ENCODE results near the gene APOA1. TPM values are rescaled to one million over a fixed set of nuclear protein-coding genes. Genes with fewer than 3 reads are reported as not detected.
A peak's percentile ranks its signal among the peaks of the same experiment; 100 is the strongest.

The APOA1 gene
- polyA plus RNA-seq, 5 donors = 3.3 to 33.2 (median 4.4) TPM

DNA sequence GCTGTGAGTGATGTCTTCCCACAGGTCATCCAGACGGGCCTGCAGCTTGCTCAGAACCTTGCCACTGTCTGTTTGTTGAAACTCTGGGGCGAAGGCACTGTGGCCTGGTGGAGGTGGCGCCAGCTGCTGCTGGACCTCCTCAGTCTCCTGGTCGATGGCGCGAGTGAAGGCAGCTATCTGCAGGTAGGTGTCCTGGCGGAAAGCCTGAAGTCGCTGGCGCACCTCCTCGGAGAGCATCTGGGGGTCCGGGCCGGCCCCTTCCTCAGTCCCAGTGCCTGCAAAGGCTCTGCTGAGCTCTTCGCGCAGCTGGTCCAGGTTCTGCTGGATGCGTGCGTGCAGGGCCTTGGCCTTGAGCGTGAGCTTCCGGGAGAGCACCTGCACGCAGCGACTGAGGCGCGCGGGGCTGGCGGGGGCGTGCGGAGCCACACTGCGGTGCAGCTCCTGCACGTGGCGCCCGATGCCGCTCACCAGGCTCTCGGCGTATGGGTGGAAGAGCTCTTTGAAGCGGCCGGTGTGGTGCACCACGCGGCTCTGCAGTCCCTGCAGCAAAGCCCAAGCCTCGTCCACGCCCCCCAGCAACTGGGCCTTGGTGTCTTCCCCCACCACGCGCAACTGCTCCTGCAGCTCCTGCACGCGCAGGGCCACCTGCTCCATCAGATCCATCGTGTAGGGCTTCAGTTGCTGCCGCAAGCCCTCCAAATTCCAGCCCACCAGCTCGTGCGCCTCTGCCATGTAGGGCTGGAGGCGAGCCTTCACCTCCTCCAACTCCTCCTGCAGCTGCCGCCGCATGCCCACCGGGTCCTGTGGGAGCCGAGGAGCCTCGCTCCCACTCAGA lies 47.0 kb downstream of the APOA1 start:
- no peak for DNase-seq

DNA sequence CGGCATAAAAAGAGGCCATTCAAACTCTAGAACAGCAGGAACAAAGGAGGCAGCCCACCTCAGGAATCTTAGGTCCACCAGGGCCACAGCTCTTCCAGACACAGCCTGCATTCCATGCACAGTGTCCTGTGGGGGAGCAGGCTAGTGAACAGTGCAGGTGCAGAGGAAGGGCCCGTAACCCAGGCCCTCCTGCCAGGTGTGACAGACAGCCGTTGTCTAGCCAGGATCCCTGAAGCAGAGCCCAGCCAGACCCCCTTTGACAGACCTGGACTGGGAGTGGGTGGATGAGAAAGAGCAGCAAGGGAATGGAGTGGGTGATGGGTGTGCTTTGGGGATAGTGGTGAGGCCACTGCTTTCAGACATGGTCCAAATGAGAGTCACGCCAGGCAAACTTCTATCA lies 48.4 kb downstream of the APOA1 start:
- DNase-seq = no peak

DNA sequence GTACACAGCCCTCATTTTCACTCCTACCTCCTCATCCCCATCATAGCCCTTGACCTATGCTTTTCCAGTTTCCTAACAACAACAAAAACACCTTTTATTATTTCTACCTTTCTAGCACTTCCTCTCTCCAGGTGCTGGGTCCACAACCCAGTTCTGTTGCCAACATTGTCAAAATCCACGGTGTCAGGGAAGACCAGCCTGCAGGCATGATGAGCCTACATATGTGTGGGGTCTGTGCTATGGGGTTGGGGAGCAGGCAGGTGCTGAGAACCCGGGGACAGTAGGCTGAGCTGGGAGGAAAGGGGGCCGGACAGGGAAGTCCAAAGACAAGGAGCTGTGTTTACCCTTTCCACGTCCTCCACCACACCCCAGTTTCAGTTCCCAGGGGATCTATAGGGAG lies 48.9 kb downstream of the APOA1 start:
- no peak for DNase-seq

DNA sequence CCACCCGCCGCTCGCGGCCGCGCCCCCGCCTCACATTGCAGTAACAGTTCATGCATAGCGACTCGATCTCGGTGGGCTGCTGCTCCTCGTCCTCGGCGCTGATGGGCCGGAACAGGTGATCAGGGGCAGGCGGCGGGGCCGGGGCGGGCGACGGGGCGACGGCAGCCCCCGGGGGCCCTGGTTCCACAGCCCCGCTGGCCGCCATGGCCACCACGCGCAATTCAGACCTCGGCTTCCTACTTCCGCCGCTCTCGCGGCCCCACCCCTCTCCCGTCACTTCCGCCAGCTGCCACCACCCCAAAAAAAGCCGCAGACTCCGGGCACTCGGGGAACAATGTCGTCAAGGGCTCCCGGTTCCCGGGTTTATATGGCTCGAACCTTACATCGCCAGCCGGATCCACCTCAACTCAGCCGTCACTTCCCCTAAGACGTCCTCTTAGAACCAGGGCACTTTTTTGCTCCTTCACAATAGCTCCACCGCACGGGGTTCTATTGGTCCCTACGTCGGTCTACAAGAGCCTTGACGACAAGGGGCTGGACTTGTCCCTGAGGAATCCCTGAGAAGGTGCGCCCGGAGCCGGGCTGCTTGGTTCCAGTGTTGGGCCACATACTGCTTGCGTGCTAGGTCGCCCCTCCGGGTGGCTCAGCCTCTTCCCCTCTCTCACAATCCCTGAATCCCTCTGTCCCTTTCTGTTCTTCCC lies 49.5 kb downstream of the APOA1 start, which contains the start of gene ZPR1:
ZPR1 (minus strand) TSS at position 238 of the 701 bp plus-strand sequence; CDS start at position 205, 33 bp downstream.
- peak; percentile 78 to 85 for DNase-seq

DNA sequence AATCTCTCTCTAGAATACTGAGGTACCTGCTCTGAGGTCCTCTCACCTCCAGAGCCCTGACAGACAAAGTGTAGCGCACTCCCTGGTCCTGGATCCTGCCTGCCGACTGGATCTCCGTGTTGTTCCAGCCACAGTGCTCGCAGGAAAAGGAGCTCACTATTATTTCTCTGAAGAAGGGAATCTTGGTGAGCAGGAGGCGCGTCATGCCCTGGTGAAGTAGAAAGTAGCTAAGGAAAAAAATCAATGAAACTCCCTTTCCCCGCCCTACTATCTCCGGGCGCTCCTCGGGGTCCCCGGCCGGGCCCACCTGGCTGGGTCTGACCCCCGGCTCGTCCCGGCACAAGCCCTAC lies 50.0 kb downstream of the APOA1 start:
- DNase-seq = no peak

DNA sequence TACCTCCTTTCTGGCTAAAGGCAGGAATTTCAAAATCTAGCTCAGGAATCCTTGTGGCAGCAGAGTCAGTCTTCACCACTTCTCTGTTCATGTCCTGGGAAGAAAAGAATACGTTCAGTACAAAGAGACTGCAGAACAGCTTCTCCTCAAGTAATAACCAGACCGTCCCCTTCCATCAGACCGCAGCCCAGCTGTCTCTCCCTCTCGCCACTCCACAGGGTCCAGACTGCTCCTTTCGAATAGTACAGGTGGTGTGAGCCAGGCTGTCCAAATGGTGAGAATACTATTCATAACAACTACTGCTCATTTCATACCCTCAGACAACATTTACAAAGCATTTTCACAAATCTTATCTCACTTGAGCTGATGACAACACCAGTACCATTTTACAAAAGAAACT lies 50.5 kb downstream of the APOA1 start:
- no peak for DNase-seq

DNA sequence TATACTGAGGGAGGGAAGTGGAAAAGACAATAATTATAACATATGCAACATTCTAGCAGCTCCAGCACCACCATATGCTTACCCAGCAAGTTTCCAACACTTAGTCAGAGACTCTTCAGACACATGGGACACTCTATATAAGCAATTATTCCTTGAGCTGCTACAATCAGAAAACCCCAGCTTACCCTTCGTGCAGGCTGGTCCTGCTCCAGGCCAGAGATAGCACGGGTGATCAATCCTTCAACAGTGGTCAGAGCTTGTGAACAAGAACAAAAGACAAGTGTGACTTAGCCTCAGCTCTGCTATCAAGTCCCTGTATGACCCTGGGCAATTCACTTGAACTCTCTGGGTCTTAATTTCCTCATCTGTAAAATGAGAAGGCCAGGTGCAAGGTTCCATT lies 51.1 kb downstream of the APOA1 start:
- DNase-seq = no peak

Other genes with a start within 250 kb of the APOA1 start
- 10 to 100 TPM; 32.2 to 40.9 (median 35.1) TPM for gene BUD13, start 64.6 kb downstream of the APOA1 start, polyA plus RNA-seq (ENCODE audit: insufficient read depth in 1 of 5, insufficient read length in 5 of 5, low replicate concordance in 1 of 5)
- 10 to 100 TPM; 46.1 to 54.3 (median 52.3) TPM for gene ZPR1, start 49.6 kb downstream of the APOA1 start, polyA plus RNA-seq (ENCODE audit: insufficient read depth in 1 of 5, insufficient read length in 5 of 5, low replicate concordance in 1 of 5)
- gene APOA5, start 45.7 kb downstream of the APOA1 start, polyA plus RNA-seq (ENCODE audit: insufficient read depth in 1 of 5, insufficient read length in 5 of 5, low replicate concordance in 1 of 5) = under 1 TPM in 1 of 5 donors, not detected in 4; 0.09 TPM
- gene APOA4, start 14.3 kb downstream of the APOA1 start, polyA plus RNA-seq (ENCODE audit: insufficient read depth in 1 of 5, insufficient read length in 5 of 5, low replicate concordance in 1 of 5) = not detected
- 1 to 10 TPM in 1 of 5 donors, under 1 TPM in 1, not detected in 3; 0.33 to 9.0 TPM for gene APOC3, start 7.7 kb downstream of the APOA1 start, polyA plus RNA-seq (ENCODE audit: insufficient read depth in 1 of 5, insufficient read length in 5 of 5, low replicate concordance in 1 of 5)